ENCODE data around the gene TMEM94.
"Not testable (repeated sequence)": the region's sequence is repeated elsewhere in the genome, so short reads cannot be mapped to it uniquely, and the experiment has no call there.

Gene TMEM94

DNA sequence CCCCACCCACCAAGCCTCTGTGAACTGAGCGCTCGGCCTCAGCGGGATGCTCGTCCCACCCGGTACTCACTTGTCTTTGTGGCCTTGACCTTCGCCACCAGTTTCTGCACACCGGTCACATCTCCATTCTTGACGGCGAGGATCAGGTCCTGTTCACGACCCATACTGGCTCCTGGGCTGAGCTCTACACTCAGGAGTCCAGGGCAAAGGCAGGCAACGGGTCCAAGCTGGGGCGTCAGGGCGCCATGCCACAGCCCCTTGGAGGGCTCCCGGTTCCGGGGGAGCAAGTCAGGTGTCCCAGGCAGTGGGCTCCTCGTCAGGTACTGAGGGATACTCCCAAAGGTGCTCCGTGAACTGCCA lies 57.2 kb downstream of the TMEM94 start:
- no peak for DNase-seq

DNA sequence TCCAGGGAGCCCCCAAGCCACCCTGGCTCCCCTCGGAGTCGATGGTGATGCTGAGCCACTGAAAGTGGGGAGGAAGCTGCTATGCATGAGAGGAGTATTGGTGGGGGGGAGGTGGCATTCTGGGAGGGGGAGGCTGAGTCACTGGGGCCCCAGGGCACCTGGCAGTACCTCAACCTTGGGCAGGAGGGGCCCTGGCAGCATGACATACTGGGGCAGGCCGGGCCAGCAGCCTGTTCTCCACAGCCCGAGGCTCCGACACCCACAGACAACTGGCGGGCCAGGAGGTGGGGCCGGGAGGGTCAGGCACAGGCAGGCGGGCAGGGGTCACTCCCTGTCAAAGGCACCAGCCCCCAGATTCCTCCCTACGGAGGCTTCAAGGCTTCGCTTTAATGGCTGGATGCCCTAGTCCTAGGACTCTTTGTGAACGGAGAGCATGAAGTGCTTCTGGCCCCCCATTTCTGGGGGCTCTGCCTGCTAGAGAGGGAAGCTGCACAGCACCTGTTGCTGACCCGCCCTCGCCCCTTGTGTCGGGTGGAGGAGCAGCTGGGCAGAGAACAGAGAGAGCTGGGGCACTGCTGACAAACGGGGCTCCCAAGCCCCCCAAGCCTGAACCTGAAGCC lies 58.0 kb downstream of the TMEM94 start:
- DNase-seq: no peak

DNA sequence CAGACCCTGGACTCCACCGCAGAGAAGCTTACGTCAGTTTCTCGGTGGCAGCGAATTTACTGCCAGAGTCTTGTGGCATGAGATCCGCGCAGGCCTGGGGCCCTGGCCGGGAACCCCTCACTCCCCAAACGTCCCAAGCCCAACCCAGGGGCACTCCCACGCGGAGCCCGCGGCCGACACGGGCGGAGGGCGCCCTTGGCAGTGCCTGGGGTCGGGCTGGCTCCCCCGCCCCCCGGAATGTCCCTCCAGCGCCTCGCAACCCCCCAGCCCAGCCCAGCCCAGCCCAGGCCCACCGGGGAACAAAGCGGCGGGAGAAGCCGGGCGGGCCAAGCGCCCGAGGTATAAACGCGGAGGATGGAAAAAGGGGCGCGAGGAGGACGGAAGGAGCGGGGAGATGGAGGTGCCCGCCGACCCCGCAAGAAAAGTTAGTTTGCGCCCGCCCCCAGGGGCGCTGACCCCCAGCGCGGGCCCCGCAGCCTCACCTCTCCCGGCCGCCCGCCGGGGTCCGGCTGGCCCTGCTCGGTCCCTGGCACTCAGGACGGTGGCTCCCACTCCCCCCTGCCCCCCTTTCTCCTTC lies 58.6 kb downstream of the TMEM94 start:
- DNase-seq: no peak

DNA sequence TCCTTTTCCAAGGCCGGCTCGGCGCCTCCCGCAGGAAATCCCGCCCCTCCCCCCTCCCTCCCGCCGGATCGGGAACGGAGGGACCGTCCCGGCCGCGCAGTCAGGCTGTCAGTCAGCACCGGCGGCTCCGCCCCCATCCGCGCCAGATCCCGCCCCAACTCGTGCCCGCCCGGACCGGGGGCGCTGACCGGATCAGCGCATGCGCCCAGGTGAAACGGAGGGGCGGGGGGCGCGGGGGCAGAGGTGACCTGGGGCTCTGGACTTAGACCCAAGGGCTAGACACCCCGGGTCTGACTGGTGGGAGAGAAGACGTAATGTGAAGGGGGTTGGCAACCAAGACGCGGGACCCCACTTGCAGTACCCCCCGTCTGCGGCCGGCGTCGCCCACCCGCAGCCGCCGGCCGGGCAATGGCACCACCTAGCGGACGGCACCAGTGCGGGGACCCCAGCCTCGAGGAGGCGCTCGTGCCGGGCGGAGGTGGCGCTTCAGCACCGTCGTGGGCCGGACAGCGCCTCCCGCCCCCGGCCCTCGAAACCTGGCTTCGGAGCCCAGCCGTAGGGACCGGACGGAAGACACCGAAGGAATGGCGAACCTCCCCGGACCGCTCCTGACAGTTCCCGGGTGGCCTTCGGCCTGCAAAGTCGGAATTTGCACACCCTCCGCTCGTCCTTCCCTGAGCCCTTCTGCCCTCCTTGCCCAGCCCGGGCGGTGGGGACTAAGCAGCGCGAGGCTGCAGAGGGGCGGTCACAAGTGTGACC lies 59.2 kb downstream of the TMEM94 start, which contains the start of gene CASKIN2:
CASKIN2 (minus strand) TSS at position 42 of the 759 bp plus-strand sequence. CDS start 1,733 bp downstream, outside the sequence.
- peak; percentile 58 for DNase-seq

DNA sequence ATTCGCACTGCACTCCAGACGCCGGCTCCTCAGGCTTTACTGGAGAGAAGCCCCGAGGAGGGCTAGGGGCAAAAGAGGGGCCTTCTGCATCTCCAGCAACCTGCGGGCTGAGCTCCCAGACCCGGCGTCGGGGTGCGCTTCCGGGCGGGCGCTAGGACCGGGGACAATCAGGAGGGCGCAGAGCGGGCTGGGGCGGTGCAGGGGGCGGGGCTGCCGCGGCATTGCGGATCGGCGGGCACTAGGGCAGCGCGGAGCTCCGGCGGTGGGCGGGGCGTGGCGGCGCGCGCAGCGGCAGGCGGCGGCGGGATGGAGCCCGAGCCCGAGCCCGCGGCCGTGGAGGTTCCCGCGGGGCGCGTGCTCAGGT lies 59.8 kb downstream of the TMEM94 start, which contains the start of gene TSEN54:
TSEN54 (plus strand) TSS at position 274 of the 364 bp plus-strand sequence; CDS start at position 307, 33 bp downstream.
- peak; percentile 95 for DNase-seq

DNA sequence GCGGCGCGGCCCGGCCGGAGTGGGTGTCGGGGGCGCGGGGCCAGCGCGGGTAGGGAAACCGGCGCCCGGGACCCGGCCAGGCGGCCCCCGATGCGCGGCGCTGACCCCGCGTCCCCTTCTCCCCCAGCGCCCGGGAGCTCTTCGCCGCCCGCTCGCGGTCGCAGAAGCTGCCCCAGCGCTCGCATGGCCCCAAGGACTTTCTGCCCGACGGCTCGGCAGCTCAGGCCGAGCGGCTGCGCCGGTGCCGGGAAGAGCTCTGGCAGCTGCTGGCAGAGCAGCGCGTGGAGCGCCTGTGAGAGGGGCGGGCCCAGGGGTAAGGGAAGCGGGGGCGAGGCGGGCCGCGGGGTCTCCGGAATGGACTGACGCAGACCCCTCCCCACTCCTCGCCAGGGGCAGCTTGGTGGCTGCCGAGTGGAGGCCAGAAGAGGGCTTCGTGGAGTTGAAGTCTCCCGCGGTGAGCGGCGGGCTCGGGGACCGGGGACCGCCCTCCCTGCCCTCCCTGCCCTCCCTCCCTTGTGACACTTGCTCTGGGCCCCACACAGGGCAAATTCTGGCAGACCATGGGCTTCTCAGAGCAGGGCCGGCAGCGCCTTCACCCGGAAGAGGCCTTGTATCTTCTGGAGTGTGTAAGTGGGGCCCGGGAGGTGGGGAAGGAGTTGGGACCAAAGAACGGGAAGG lies 60.3 kb downstream of the TMEM94 start:
- no peak for DNase-seq

DNA sequence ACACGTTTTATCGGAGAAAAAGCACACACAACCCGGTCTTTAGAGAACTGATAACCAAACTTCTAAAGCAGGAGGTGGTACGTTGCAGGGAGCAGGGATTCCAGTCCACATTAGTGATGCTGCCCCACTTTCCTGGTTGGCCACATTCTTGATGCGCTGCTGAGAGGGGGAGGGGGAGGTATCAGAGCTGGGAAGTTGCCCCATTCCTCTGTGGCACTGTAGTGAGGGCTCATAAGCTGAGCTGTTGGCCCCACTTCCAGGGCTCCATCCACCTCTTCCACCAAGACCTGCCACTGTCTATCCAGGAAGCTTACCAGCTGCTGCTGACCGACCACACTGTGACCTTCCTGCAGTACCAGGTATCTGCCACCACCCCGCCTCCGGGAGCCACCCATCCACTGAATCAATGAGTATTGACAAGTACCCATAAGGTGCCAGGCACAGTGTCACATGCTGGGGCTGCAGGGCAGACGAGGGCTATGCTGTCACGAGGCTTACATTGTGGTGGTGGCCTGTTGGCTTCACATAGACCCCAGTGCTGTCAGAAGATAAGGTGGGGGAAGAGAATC lies 60.9 kb downstream of the TMEM94 start:
- no peak for DNase-seq

DNA sequence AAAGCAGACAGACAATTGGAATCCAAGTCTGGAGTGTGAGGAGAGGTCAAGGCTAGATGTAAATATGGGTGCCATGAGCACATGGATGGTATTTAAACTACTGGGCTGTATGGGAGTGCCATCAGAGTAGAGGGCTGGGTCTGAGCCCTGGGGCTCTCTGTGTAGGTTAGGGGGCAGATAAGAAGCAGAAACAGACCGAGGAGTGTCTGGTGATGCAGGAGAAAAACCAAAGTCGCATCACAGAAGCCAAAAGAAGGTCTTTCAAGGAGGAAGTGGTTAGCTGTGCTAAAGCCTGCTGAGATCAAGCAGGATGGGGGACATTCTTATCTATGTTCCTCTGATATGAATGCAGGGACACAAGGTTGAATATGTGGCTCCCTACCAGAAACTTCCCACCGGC lies 61.8 kb downstream of the TMEM94 start:
- DNase-seq: peak; percentile 32

DNA sequence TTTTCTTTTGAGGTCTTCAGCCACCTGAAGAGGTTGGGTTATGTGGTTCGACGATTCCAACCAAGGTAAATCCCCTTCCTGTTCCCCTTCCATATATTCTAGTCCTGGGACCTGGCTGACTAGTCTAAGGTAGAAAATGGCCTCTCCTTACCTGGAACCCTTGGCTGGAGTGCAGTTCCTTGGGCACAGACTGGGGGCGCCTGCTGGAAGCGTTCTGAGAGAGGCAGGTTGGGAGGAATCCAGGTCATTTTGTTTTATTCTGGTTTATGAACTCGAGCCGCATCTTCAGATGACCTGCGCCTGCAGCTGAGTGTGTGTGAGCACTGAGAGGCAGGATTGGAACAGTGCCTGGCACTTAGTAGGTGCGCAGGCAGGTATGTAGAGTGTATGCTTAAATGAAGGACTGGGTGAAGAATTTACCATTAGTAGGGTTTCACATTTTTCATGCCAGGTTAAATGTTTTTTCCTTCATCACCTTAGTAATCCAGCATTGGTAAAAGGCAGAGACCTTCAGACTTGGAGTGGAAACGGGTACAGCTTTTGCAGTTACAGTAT lies 62.6 kb downstream of the TMEM94 start:
- DNase-seq: no peak

DNA sequence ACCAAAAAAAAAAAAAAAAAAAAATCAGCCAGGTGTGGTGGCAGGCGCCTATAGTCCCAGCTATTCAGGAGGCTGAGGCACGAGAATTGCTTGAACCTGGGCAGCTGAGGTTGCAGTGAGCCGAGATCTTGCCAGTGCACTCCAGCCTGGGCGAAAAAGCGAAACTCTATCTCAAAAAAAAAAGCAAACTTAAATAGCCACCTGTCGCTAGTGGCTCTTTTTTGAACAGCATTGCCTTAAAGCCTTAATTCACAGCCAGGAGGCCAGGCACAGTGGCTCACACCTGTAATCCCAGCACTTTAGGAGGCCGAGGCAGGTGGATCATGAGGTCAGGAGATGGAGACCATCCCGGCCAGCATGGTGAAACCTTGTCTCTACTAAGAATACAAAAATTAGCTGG lies 64.0 kb downstream of the TMEM94 start:
- not testable (repeated sequence) for DNase-seq

DNA sequence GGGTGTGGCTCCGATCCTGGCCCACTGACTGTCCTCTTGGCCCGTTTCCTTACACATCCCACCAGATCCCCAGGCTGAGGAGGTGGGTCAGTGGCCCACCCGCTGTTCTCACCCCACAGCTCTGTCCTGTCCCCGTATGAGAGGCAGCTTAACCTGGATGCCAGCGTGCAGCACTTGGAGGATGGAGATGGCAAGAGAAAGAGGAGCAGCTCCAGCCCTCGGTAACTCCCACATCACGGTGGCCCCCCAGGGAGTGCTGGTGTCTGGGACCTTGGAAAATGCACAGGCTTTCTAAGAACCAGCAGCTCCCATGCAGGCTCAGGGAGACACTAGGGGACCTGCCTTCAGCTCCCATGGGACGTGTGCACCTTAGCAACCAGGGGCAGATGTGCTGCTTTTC lies 64.9 kb downstream of the TMEM94 start:
- DNase-seq: no peak

DNA sequence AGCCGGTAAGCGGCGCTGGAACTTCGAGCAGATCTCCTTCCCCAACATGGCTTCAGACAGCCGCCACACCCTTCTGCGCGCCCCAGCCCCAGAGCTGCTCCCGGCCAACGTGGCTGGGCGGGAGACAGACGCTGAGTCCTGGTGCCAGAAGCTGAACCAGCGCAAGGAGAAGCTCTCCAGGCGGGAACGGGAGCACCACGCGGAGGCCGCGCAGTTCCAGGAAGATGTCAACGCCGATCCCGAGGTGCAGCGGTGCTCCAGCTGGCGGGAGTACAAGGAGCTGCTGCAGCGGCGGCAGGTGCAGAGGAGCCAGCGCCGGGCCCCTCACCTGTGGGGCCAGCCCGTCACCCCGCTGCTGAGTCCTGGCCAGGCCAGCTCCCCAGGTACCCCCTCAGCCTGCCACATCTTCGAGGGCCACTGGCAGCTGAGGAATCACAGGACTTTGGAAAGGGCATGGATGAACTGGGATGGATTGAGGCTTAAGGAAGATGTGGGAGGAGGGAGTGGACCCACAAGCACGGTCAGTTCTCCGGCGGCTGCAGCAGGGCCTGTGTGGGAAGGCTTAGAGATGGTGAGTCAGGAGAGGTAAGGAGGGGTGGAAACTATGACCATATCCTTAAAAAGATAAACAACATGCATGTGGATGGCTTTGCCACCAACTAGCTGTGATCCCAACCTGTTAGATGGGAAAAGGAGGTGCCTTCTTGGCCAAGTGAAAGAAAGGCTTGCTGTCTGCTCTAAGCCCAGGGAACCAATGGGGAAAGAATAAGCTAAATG lies 65.7 kb downstream of the TMEM94 start:
- DNase-seq: no peak

DNA sequence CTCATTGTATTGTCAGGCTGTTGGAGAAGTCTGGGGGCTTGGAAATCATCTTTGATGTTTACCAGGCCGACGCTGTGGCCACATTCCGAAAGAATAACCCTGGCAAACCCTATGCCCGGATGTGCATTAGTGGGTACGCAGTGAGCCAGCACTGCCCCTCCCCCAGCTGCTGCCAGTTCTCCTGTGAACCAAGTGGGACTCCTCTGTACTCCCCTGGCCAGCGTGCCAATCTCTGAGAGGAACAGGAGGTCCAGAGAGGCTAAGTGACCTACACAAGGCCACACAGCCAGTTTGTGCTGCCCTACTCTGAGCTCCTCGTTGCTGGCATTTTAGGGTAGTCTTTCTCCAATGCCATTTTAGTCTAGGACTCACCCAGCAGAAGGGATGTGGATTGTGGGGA lies 67.2 kb downstream of the TMEM94 start:
- DNase-seq: no peak

DNA sequence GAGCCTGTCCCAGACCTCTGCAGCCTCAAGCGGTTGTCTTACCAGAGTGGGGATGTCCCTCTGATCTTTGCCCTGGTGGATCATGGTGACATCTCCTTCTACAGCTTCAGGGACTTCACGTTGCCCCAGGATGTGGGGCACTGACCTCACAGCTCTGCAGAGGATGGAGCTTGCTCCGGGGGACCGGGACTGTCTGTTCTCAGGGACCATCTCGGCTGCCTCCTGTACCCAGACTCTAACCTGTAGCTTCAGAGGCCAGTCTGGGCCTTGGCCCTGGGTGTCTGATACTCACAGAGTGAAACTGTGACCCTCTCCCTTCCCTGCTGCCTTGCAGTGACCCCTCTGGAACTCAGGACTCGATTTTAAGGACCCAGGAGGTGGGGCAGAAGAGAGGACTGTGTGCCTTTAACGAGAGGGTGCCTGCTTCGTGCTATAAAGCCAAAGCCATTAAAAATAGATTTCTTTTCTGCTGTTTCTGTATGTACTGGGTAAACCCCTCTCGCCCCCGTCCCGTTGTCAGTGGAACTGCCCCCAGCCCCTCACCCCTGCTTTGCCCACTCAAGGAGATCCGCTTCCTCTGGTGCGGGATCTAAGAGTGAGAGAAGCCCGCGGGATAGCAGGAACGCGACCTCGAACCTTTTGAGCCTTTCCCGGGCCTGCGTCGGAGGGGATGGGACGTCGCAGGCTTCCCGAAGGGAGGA lies 68.0 kb downstream of the TMEM94 start:
- no peak for DNase-seq

DNA sequence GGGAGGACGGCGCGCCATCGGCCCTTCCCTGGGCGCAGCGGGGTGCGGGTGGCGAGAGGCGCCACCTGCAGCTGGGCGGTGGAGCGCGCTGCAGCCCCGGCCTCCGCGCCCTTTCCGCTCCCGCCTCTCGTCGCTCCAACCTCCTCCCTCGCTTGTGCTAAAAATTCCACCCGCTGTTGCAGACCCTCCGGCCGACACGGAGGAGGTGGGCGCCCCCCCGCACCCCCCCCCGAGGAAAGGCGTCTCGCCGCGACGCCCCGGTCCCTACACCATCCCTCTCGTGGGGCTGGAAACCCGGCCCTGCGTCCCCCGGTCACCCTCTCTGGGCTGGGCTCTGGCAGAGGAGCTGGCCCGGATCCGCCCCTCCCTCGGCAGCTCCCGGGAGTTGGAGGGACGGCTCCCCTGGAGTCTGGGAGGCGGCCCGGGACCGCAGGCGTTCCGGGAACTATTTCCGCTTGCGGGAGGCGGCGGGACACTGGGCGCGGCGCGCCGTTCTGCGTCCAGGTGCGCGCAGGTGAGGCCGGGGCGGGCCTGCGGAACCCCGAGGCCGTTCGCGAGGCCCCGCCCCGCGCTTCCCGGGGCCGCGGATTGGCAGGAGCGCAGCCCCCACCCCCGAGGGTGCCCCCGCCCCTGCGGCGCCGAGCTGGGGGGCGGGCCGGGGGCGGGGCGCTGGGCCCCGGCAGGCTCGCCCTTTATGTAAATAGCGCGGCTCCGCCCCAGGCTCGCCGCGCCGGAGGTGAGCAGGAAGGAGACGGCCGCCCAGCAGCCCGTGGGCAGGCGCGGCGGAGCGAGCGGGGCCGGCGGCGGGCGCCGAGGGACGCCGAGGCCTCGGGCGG lies 68.8 kb downstream of the TMEM94 start, which contains the start of gene LLGL2:
LLGL2 (plus strand) TSS at position 728 of the 836 bp plus-strand sequence. CDS start 17,730 bp downstream, outside the sequence.
- peak; percentile 85 for DNase-seq

DNA sequence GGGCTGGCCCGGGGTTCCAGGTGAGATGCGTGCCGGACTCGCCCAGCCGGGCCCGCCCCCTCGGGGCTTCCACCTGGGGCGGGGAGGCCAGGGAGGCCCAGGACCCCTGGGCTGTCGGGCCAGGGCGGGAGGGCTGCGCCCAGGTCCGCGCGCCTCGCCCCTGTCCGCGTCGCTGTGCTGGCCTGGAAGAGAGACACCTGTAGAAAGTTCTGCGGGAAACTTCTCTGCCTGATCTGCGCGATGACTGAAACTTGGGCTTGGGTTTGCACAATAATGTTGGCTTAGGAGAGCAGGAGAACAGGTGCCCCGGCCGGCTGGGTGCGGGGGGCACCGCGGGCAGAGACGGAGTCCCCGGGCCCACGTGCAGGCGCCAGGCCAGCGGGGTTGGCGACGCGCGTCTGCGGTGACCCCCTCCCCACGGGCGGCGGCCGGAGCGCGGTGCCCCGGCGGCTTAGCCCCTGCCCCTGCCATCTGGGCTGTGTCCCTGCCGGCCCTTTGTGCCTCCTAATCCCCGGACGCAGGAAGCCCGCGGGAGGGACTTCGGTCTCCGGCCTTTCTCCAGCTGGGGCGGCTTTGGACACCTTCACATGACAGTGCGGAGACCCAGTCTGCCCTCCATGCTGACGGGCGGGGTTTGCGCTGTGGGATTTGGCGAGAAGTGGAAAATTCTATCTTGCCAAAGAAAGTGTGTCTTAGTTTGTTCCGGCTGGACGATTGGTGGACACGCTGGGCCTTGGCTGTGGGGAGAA lies 69.5 kb downstream of the TMEM94 start:
- no peak for DNase-seq

DNA sequence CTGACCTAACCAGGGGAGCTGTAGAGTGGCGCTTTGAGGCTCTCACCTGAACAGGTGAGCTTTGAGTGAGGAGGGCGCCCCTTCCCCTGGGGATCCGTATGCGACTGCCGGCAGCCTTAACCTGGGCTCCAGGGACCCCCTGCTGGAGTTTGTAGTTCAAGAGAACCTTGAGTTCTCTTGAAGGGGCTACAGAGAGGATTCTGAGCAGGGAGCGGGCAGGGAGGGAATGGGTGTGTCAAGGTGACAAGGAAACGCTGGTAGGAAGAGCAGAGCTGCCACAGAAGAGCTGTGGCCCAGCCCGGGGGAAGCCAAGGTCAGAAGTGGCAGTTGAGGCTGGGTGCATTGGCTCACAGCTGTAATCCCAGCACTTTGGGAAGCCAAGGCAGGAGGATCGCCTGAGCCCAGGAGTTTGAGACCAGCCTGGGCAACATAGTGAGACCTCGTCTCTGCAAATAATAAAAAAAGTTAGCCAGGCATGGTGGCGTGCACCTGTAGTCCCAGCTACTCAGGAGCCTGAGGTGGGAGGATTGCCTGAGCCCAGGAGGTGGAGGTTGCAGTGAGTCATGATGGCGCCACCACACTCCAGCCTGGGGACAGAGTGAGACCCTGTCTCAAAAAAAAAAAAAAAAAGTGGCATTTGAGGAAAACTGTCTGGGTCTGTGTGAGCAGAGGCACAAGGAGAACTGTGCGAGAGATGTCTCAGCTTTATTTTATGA lies 70.3 kb downstream of the TMEM94 start:
- no peak for DNase-seq

DNA sequence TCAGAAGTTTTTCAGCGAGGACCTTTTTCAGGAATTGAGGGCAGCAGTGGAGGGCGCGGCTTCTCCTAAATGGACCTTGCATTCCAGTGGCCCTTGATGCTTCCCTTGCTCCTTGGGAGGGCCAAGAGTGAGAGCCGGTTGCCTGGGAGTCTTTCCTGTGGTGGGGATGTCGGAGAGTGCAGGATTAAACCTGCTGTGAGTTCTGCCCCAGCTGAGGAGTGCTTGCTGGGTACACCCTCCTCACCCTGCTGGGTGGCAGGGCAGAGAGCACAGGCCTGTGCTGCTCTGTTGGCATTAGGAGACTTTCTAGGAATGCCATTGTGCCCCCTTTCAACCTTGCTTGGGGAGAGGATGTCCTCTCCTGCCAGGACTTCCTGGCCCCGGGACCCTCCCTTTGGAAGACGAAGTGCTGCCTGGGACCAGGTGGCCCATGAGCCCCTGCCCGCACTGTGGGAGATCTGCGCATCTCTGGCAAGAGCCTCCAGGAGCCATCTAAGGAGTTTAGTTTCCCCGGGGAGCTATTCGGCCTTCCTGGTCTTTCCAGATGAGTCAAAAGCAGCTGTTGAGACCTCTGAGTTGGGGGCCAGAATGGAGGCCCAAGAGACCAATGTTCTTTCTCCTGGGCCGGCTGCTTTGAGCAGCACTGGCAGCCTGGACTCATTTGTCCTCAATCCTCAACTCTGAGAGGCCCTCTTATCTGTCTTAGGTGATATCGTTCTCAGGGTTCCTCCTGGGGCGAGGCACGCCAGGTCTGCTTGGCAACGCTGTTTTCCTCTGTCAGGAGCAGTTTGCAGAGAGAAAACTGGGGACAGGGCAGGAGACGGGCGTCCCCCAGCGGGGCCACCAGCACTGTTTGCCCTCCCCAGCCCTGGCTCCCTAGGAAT lies 74.6 kb downstream of the TMEM94 start:
- no peak for DNase-seq

Data from activated effector memory CD4-positive, alpha-beta T cell treated with Interleukin-2 at 50 U/mL for 16 hours (primary cell).